NCI-H524 (cell line): Measurements from ENCODE around the gene ARSD.
"Not testable (repeated sequence)": the region's sequence is repeated elsewhere in the genome, so short reads cannot be mapped to it uniquely, and the experiment has no call there.

Experiments
- DNase-seq, 2 experiments: peaks; one replicate each; lab custom pipeline; 2025; lab: John Stamatoyannopoulos, UW

The ARSD gene

DNA sequence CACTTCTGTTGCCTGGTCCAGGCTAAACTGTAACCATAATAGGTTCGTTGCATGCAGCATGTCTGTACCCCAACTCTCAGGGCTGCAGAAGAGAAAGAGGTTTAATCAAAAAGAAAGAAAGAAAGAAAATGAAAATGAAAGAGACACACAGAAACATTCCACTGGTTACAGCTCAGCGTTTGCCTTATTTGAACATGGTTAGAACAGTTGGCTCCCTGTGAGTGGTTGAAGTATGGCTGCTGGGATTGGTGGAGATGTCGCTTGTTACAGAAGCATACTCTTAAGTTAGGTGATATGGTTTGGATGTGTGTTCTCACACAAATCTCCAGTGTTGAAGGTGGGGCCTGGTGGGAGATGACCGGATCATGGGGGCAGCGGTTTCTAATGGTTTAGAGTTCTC is 36.3 kb downstream of the ARSD start:
- no peak for DNase-seq

GRCh38 chrX:2890536-2891460 is 38.3 kb downstream of the ARSD start:
- not testable (repeated sequence) for DNase-seq

- DNase-seq = peak in 1 of 2 experiments; percentile 27
Observed at GRCh38 chrX:2889706-2890490, 39.2 kb downstream of the ARSD start.

DNA sequence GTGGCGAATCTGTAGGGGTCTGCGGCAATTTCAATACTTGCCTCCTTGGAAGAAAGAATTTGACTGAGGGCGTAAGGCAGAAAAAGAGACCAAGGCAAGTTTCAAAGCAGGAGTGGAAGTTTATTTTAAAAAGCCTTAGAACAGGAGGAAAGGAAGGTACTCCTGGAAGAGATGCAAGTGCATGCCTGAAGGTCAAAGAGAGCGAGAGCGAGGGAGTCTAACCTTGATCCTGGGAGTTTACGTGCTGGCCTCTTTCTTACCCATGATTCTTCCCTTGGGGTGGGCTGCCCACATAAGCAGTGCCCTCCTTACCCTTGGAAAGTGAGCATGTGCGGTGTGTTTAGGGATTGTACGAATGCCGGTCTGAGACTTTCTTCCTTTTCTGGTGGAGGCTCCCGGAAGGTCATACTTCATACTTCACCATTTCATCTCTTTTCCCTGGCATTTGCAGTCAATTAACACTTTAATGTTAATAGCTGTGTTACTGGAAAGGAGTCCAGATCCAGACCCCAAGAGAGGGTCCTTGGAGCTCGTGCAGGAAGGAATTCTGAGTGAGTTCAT is 40.0 kb downstream of the ARSD start:
- no peak for DNase-seq

GRCh38 chrX:2888309-2888708 is 40.8 kb downstream of the ARSD start:
- no peak for DNase-seq

- DNase-seq = no peak
Observed at GRCh38 chrX:2883770-2884169, 45.4 kb downstream of the ARSD start.

- DNase-seq = no peak
Observed at GRCh38 chrX:2879670-2880069, 49.5 kb downstream of the ARSD start.

GRCh38 chrX:2878563-2878962 is 50.6 kb downstream of the ARSD start:
- no peak for DNase-seq

- DNase-seq = peak in 1 of 2 experiments; percentile 33
Observed at GRCh38 chrX:2875798-2876399, 53.2 kb downstream of the ARSD start.

DNA sequence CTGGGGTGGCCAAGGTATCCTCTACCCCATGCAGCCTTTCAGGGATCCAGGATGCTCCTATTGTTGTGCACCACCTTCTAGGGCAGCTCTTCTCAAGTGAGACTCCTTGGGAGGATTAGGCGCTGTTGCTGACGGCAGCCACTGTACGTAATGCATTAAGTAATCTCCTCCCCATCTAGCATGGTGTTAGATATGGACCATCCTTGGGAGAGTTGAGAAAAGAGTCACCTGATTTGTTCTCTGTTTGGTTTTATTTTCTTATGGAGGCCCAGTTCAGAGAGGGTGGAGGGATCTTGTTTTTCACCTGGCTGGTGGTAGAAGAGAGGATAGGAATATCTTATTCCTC is 54.0 kb downstream of the ARSD start:
- no peak for DNase-seq

DNA sequence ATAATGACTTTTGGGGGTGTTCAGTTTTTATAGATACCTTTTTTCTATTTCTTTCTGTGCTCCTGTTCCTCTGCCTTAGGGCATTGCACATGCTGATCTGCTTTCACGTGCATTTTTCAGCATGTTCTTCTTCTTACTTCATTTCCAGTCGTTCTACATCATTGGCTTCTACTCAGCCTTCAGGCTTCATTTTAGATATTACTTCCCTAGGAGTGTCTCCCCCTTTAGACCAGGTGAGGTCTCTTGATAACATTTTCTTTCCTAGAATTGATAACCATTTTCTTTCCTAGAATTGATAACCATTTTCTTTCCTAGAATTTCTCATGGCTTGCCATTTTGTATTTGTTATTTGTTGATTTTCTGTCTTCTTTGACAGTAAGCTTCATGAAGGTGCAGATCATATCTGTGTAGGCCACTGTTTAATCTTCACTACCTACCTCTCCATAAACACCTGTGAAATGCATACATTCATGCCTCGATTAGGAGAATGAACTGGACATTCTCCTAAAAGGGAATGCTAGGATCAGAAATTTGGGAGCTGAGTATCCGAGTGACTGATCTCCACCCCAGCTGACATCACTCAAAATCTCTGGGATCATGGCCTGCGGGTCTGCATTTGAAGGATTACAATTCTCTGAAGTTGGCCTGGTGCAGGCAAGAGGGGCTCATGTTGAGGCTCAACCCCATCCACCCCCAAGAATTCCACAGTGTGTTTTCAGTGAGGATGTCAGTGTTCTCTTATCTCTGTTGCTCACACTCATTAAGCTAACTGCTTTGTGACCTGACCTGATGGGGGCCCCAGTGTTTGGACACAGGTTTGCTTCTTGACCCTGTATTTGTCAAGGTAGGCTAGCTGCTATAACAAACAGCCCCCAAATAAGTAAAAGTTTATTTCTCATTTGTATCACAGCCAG is 54.7 kb downstream of the ARSD start:
- no peak for DNase-seq

- DNase-seq = no peak
Observed at GRCh38 chrX:2872671-2873277, 56.4 kb downstream of the ARSD start.

GRCh38 chrX:2871831-2872230 is 57.3 kb downstream of the ARSD start:
- DNase-seq = no peak

GRCh38 chrX:2870650-2871049 is 58.5 kb downstream of the ARSD start:
- DNase-seq = no peak

DNA sequence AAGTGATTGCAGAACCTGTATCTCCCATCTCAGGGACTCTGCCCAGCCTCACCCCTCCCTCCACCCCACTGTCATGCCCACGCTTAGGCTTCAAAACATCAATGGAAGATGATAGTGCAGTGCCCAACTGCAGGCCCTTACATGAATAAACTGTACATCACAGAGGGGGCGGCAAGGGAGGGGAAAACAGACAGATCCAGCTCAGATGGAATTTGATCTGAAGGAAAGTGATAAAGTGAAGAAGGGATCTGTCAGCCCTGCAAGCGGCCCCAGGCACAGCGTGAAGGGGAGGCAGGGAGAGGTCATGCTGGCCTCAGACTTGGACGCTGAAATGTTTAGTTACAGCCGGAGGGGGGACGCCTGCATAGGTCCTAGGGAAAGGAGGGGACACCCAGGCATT is 61.9 kb downstream of the ARSD start:
- DNase-seq = no peak

GRCh38 chrX:2863646-2864045 is 65.5 kb downstream of the ARSD start:
- no peak for DNase-seq

GRCh38 chrX:2862404-2862803 is 66.7 kb downstream of the ARSD start:
- no peak for DNase-seq

GRCh38 chrX:2859197-2859797 is 69.8 kb downstream of the ARSD start:
- DNase-seq = no peak

DNA sequence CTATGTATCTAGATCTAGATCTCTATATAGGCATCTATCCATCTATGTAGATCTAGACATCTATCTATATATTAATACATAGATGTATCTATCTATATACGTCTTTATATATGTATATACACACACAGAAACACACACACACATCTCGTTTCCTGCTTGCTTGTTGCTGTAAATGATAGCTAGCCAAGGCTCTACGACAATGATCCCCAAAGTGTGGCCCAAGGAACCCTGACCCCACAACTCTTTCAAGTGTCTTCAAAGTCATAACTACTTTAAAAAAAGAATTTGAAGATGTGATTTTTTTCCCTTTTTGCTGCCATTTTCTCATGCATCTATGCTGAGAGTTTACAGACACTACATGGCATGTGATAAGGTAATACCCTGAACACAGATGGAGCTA is 71.6 kb downstream of the ARSD start:
- DNase-seq = no peak

DNA sequence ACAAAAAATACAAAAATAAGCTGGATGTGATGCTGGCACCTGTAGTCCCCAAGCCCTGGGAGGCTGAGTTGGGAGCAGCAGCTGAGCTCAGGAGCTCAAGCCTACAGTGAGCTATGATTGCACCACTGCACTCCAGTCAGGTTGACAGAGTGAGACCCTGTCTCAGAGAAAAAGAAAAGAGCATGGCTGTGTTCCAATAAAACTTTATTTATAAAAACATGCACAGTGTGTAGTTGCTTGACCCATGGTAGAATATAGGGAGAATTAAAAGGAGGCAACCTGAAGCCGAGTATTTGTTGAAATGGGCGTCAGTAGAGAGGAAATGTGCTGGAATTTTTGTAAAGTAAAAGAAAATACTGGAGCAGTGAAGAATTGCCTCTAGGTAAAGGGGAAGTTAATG is 73.4 kb downstream of the ARSD start:
- no peak for DNase-seq

DNA sequence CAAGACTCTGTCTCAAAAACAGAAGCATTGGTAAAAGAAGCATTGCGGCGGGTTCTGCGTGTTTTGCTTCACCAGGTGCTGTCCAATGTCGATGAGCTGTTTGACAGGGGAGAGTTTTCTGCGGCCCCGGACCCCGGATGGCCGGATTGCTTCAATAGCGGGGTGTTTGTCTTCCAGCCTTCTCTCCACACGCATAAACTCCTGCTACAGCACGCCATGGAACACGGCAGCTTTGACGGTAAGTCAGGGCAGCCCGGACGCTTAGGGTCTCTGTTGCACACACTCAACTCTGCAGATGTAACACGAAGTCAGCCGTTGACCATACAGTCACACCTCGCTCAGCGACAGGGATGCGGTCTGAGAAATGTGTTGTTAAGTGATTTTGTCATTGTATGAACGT is 74.2 kb downstream of the ARSD start:
- no peak for DNase-seq
